MCF 10A (cell line): Measurements from ENCODE around the gene MIDN. TPM values are rescaled to one million over a fixed set of nuclear protein-coding genes. Genes with fewer than 3 reads are reported as not detected.
A peak's percentile ranks its signal among the peaks of the same experiment; 100 is the strongest.

Experiments used
- BruUV-seq: library from RNA; stranded (reverse); fragments of 400-500 nt; replicated peaks from 2 replicates; lab custom pipeline; 2021; lab: Mats Ljungman, UMichigan
- CTCF ChIA-PET: fragments of 300-600 bp; sonication (Branson Sonifier 250); formaldehyde crosslinking; extraction: SDS; loops from one replicate; lab custom pipeline; 2021; ENCODE audit warnings: antibody characterized with exemption, inconsistent platforms; lab: Yijun Ruan, JAX
- POLR2A ChIA-PET: fragments of 300-600, 350-650 bp; sonication (Branson Sonifier 250); formaldehyde crosslinking; extraction: SDS; loops from one replicate; lab custom pipeline; 2020; ENCODE audit warnings: antibody characterized with exemption, inconsistent platforms; lab: Yijun Ruan, JAX
- DNase-seq: peaks from one replicate; pipeline ENCODE4 v3.0.0-alpha.2; 2018; ENCODE audit not compliant: unreplicated experiment
- H3K27ac Mint-ChIP-seq: one replicate; pipeline ENCODE4 v1.8.0; 2022; ENCODE audit warnings: mild to moderate bottlenecking, low read depth, mixed read lengths; ENCODE audit not compliant: unreplicated experiment
- H3K27me3 Mint-ChIP-seq: one replicate; pipeline ENCODE4 v1.8.0; 2022; ENCODE audit warnings: mixed read lengths; ENCODE audit not compliant: insufficient read depth, unreplicated experiment
- H3K36me3 Mint-ChIP-seq: one replicate; pipeline ENCODE4 v1.8.0; 2022; ENCODE audit warnings: mild to moderate bottlenecking, moderate library complexity, mixed read lengths; ENCODE audit not compliant: insufficient read depth, unreplicated experiment
- H3K4me1 Mint-ChIP-seq: one replicate; pipeline ENCODE4 v1.8.0; 2022; ENCODE audit warnings: mixed read lengths; ENCODE audit not compliant: insufficient read depth, unreplicated experiment
- H3K4me3 Mint-ChIP-seq: one replicate; pipeline ENCODE4 v1.8.0; 2022; ENCODE audit warnings: mild to moderate bottlenecking, moderate library complexity, mixed read lengths; ENCODE audit not compliant: unreplicated experiment
- H3K9me3 Mint-ChIP-seq: one replicate; pipeline ENCODE4 v1.8.0; 2022; ENCODE audit warnings: mixed read lengths; ENCODE audit not compliant: unreplicated experiment
- intact Hi-C: fragments of 100-400 bp; cut with micrococcal nuclease; formaldehyde crosslinking; loops from 2 replicates; pipeline ENCODE4 v1.14.1; 2022
- total RNA-seq: library from RNA; stranded (reverse); gene quantifications from 2 replicates; pipeline ENCODE4 v1.2.3, GENCODE V29; 2022
- TF ChIP-seq, protein P1 (sequence below): fragments of 200-600 bp; IDR thresholded peaks from one replicate; pipeline ENCODE4 v1.8.0; 2022; ENCODE audit warnings: antibody characterized with exemption, mild to moderate bottlenecking; ENCODE audit not compliant: unreplicated experiment

The MIDN gene
- total RNA-seq, 1 experiment from 2014 or later, result 73.6 TPM

DNA sequence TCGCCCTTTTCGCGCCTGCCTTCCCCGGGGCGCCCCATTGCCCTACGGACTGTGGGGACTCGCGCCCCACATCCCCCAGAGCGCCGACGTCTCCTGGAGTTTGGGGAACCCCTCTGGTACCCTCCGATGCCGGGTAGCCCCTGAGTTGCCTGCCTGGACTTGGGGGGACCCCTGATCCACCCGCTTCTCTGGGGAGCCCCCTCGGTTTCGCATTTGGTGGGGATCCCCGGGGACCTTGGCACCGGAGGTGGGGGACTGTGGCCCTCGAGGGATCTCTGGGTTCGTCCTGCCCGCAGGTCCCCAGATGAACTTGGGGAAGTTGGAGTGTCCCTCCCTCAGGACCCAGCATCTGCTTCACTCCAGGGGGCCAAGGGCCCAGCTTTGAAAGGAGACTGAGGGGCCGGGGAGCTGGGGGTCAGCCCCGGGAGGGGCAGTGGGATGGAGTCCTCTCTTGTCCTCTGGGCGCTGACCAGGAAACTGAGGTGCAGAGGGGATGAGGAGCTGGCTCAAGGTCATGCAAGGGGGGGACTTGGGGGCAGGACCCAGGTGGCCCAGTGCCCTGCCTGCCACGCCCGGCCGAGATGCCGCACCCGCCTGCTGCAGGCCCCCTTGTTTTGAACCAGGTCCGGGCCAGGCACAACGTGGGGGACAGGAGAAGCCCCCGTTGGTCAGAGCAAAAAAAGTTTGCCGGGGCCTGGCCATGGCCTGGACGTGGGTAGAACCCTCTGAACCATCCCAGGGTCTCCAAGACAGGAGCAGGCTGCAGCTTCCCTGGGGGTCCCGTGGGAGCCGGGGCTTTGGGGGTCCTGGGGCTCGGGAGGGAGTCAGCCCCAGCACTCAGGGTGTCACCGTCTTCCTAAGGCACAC is 38.3 kb downstream of the MIDN start:
- ChIA-PET CTCF (interaction anchor here (0.6 to 0.9 kb wide), 2 partner anchors 229 to 777 kb away, joined by 3 read pairs; no protein-coding TSS in a partner anchor), POLR2A (interaction anchor here (0.7 kb wide), 1 partner anchor 955 kb away, joined by 3 read pairs; no protein-coding TSS in a partner anchor)
- TF ChIP-seq, protein P1, sequence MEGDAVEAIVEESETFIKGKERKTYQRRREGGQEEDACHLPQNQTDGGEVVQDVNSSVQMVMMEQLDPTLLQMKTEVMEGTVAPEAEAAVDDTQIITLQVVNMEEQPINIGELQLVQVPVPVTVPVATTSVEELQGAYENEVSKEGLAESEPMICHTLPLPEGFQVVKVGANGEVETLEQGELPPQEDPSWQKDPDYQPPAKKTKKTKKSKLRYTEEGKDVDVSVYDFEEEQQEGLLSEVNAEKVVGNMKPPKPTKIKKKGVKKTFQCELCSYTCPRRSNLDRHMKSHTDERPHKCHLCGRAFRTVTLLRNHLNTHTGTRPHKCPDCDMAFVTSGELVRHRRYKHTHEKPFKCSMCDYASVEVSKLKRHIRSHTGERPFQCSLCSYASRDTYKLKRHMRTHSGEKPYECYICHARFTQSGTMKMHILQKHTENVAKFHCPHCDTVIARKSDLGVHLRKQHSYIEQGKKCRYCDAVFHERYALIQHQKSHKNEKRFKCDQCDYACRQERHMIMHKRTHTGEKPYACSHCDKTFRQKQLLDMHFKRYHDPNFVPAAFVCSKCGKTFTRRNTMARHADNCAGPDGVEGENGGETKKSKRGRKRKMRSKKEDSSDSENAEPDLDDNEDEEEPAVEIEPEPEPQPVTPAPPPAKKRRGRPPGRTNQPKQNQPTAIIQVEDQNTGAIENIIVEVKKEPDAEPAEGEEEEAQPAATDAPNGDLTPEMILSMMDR, result no peak
- no peaks in the 10 kb centered on the region for H3K36me3 Mint-ChIP-seq
- H3K4me3 Mint-ChIP-seq, result peak overlapping the region; percentile 63
- no peaks in the 10 kb centered on the region for H3K9me3 Mint-ChIP-seq
- DNase-seq, result no peak
- peaks cover 27% of the 10 kb centered on the region for H3K27me3 Mint-ChIP-seq
- H3K4me1 Mint-ChIP-seq, result no peaks in the 10 kb centered on the region
- intact Hi-C loops, result no loop called here
- no peak overlapping the region for H3K27ac Mint-ChIP-seq
- BruUV-seq, result no TSS peak

DNA sequence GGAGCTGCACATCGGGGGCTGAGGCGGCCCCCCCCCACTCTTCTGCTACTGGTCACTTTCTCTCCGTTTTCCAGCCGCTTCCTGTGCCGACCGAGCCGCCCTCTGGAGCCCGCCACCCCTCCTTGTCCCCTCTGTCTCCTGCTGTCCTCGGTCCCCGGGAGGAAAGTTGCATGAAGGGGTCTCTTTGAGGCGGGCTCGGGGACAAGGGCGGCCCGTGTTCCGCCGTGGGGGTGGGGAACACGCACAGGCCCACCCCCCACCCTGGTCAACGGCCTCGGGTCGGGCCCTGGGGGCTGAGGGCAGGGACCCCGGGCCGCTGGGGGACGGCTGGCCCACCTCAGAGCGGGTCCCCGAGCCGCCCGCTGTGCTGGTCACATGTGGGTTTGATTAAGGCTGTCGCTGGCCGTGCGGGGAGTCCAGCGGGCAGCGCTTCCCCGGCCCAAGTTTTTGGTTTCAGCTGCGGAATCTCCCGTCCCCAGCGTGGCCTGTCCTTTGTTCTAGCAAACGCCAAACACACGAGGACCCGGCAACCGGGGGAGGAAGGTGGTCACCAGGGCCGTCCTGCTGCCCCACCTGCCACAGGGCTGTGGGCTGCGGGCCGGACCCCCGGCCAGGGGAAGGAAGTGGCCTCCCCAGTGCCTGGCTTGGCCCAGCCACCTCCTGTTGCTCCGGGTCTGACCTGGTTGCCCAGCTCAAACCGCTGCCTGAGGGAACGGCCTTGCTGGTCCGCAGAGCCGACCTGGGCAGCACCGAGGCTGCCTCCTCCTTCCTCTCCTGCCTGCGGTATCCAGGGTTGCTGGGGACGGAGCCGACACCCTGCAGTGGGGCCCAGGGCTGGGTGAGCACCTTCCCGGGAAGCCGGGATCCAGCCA is 39.2 kb downstream of the MIDN start:
- peaks cover 34% of the 10 kb centered on the region for H3K27me3 Mint-ChIP-seq
- intact Hi-C loops, result no loop called here

DNA sequence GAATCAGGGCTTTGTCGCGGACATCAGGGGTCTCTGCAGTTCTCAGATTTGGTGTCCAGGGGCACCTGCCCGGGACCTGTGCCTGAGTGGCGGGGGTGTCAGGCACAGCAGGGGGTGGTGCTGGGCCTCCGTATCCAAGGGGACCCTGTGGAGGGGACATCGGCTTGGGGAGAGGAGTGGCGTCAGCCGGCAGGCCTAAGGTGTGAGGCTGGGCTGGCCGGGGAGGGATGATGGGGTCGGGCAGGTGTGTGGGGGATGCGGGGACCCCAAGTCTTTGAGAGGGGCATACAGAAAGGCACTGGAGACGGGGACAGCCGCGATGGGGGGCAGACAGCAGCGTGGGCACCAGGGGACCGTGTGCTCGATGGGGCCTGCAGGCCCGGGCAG is 39.8 kb downstream of the MIDN start:
- Mint-ChIP-seq H3K4me3 (no peak overlapping the region), H3K36me3 (no peaks in the 10 kb centered on the region), H3K27me3 (peaks cover 38% of the 10 kb centered on the region), H3K4me1 (peaks cover 5% of the 10 kb centered on the region), H3K27ac (no peak overlapping the region), H3K9me3 (no peaks in the 10 kb centered on the region)
- ChIA-PET POLR2A (no interaction called here), CTCF (no interaction called here)
- TF ChIP-seq, protein P1, result no peak
- DNase-seq, result no peak
- no TSS peak for BruUV-seq
- intact Hi-C loops, result no loop called here

More for the DNA sequence above, 39.2 kb downstream of the MIDN start:
- Mint-ChIP-seq H3K36me3 (no peaks in the 10 kb centered on the region), H3K27ac (no peak overlapping the region), H3K4me1 (peaks cover 4% of the 10 kb centered on the region), H3K4me3 (no peak overlapping the region), H3K9me3 (no peaks in the 10 kb centered on the region)
- TF ChIP-seq, protein P1, result no peak
- no peak for DNase-seq
- ChIA-PET CTCF (interaction anchor here (0.6 kb wide), 3 partner anchors 197 to 1324 kb away, joined by 3 to 5 read pairs (median 3); no protein-coding TSS in a partner anchor), POLR2A (no interaction called here)
- no TSS peak for BruUV-seq
